Measurements from ENCODE around the gene USP48.

Gene USP48

GRCh38 chr1:21651214-21652042, 131.5 kb downstream of the USP48 start:
- no peak for DNase-seq

- no peak for DNase-seq
These were observed 132.5 kb downstream of the USP48 start for GRCh38 chr1:21650400-21650799.

DNA sequence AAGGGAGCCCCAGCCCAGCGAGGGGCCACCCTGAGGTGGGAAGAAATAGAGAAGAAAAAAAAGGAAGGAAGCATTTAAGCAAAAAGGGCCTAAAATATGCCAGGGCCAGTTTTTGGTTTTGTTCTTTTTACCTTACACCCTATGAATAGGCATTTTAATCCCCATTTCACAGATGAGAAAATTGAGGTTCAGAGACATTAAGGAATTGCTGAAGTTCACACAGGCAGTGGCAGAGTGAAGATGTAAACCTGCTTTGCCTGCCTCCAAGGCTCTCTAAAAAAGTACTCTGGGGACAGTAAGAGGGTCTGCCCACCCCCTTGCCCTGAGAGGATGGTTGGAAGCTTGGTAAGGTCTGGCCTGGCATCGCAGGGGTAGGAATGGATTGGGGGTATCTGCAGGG, 133.6 kb downstream of the USP48 start:
- no peak for DNase-seq

- DNase-seq: no peak
These were observed 134.2 kb downstream of the USP48 start for GRCh38 chr1:21648791-21649190.

GRCh38 chr1:21648352-21648730, 134.6 kb downstream of the USP48 start:
- DNase-seq: no peak

- DNase-seq: no peak
These were observed 135.3 kb downstream of the USP48 start for GRCh38 chr1:21647431-21648351.

GRCh38 chr1:21645550-21645949, 137.4 kb downstream of the USP48 start:
- no peak for DNase-seq

- no peak for DNase-seq
These were observed 138.0 kb downstream of the USP48 start for GRCh38 chr1:21644906-21645305.

- no peak for DNase-seq
These were observed 138.6 kb downstream of the USP48 start for GRCh38 chr1:21644348-21644747.

DNA sequence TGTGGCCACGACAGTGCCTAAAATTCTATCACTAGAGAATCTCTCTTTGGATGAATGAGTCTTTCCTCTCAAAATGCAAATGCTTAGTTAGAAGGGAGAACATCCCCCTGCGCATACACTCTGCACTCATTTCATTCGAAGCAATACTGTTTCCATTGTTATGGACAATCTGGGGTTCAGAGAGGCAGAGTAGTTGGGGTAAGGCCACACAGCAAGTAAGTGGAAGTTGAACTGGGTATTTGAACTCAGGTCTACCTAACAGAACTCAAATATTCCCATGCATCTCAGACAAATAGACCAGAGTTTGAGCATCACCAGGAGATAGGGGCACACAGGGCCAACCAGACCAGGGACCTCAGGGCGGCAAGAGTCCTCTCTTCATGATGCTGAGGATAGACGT, 139.3 kb downstream of the USP48 start:
- no peak for DNase-seq

GRCh38 chr1:21641967-21642739, 140.8 kb downstream of the USP48 start:
- no peak for DNase-seq

DNA sequence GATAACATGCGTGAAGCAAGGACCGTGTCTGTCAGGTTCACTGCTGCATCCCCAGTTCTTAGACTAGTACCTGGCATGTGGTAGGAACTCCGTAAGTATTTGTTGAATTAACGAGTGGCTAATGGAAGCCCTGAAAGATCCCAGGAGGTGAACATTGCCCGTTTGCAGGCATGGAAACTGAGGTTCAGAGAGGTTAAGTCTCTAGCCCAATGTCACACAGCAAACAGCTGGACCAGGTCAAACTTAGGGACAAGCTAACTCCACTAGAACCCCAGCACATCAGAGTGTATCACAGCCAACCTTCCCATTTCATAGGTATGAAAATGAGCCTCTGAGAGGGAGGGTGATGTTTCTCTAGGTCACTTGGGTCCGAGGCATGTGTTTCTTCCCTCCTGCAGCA, 141.4 kb downstream of the USP48 start:
- DNase-seq: no peak

- DNase-seq: no peak
These were observed 141.9 kb downstream of the USP48 start for GRCh38 chr1:21641076-21641475.

DNA sequence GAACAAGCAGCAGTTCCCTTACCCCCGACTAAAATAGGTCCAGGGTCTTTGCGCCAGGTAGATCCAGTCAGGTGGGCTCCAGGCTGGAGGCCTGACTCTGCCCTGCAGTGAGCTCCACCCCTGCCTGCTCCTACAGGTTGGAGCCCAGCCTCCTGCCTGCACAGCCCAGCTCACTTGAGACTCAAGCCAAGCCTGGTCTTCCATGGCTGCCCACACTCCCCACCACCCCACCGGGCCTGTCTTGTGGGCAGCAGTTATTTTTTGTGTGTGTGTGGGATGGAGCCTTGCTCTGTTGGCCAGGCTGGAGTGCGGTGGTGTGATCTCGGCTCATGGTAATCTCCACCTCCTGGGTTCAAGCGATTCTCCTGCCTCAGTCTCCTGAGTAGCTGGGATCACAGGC, 142.3 kb downstream of the USP48 start:
- no peak for DNase-seq

DNA sequence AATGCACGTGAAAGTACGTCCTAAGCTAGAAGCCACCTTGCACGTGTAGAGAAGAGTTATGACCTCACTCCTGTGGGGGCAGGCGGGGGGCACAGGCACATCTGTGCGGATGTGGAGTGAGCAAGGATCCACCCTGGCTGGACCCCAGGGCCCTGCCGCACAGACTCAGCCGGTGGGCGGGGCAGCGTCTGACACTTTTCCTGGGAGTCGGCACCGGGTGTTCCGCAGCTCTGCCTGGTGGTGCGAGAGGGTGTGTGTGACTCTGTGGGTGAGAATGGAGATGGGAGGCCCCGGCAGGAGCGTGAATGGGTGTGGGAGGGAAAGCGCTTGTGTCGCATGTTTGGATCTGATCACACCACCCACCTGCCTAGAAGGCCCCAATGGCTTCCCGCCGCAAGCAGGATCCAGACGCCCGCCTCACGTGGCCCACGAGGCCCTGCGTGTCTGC, 143.3 kb downstream of the USP48 start:
- no peak for DNase-seq

- no peak for DNase-seq
These were observed 144.2 kb downstream of the USP48 start for GRCh38 chr1:21638531-21639341.

DNA sequence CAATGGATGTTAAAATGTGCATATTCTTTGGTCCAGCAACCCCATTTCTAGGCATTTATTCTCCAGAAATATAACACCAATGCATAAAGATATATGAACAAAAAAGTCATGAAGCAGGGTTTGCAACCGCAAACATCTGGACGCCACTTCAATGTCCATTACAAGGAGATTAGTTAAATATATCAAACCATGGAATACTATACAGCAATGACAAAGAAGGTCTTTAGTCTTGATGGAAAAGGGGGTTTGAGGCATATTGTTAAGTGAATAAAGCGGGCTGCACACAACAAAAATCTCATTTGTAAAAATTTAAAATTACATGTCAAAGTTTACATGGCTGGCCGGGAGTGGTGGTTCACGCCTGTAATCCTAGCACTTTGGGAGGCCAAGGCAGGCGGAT, 145.4 kb downstream of the USP48 start:
- no peak for DNase-seq

DNA sequence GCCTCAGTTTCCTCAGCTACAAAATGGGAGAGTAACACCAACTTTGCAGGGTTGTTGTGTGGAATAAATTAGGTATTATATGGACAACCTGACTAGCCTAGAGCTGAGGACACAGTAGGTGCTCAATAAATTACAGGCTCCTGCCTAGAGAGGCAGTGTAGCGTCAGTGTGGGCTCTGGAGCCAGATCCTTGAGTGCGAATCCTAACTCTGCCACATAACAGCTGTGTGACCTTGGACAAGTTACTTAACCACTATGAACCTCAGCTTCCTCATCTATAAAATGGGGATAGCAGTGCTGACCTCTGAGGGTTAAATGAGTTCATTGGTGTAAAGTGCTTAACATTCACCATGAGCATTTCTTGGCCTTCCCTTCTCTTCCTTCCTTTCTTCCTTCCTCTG, 146.9 kb downstream of the USP48 start:
- DNase-seq: no peak

DNA sequence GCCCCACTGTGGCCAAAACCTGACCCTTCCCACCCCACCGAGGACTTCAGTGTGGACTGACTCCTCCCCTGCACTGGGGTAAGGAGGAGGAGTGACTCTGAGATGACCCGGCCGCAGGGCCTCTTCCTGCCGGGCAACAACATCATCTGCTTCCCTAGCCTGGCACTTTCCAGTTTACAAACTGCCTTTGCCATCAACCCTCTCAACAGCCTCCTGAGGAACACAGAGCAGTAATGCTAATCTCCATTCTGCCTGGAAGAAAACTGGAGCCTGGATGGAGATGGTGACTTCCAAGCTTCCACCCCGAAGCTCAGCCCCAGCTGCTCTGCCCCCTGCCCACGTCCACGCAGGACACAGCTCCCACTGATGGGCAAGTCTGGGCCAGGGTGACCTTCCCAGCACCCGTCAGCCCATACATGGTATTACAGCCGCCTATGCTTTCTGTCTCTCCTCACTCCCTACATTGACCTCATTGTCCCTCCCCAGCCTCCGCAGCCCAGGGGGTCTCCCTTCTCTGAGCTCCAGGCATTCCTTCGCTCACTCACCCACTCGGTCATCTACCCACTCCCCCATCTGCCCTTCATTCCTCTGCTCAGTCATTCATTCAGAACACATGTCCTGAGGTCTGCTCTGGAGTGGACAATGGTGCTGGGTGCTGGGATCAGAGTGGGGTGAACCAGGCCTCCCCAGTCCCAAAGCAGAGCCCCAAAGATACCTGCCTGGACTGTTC, 148.0 kb downstream of the USP48 start:
- no peak for DNase-seq

DNA sequence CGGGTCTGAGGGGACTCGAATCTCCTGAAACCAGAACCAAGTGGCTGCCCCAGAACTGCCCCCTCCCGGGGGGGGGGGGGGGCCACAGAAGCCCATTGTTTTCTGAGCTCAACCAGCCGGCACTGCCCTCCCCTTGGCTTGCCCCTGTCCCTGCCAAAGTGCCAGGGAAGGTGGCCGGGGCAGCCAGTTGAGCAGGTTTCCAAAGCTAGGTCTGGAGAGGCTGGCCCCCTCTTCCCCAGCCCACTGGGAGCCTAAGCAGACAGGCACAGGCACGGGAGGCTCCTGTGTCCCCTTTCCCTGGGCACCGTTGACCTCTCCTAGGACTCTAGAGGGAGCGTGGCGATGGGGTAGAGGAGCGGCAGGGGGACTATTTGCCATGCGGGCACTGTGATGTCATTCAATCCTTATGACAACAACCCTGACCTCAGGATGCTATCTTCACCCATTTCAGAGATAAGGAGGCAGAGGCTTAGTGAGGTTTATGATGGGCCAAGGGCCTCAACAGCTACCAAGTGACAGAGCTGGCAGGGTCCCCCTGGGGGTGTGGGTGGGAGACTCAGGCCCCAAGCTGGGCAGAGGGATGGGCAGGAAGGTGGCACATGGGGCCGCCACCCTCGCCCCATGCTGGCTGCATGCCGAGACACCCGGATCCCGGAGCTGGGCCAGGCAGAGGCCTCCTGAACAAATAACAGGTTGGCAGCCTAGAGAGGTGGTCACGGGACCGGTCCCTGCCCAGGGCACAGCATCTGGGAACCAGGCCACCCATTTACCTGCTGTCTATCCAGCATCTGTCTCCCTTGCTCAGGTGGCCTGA, 148.8 kb downstream of the USP48 start:
- no peak for DNase-seq

All from cortex of kidney (tissue), 1 donor.